SU-DHL-6 (cell line): ENCODE results near the gene RETN.

Source experiments
- EZH2phosphoT487 ChIP-seq: fragments of 200-600 bp; sonication (generic), shearing (Covaris generic); conservative IDR thresholded peaks from 2 replicates; pipeline ENCODE4 v1.6.1; 2018; ENCODE audit warnings: mild to moderate bottlenecking, antibody characterized with exemption, low read length, moderate library complexity, mixed read lengths
- TF ChIP-seq, protein P1 (sequence below): fragments of 200-600 bp; sonication (generic); IDR thresholded peaks from one replicate; pipeline ENCODE4 v1.5.1; 2017; ENCODE audit warnings: antibody characterized with exemption, mild to moderate bottlenecking, low read length, moderate library complexity; ENCODE audit not compliant: insufficient read depth, poor library complexity, severe bottlenecking

DNA sequence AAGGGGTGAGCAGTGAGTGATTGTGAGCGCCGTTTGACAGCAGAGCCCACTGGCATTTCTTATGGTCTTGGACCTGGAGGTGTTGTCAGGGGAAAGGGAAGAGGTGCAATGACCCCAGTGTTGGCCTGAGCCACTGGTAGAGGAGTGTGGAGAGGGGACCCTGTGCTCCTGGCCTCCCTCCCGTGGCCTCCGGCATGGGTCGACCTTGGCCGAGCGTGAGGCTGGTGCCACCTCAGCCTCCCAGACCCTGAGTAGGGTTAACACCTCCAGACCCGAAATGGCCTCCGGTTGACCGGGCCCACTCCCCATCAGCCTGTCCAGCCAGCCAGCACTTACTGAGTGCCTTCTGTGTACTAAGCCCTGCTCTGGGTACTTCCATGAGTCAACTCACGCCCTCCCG, 18.3 kb downstream of the RETN start:
- TF ChIP-seq, protein P1, sequence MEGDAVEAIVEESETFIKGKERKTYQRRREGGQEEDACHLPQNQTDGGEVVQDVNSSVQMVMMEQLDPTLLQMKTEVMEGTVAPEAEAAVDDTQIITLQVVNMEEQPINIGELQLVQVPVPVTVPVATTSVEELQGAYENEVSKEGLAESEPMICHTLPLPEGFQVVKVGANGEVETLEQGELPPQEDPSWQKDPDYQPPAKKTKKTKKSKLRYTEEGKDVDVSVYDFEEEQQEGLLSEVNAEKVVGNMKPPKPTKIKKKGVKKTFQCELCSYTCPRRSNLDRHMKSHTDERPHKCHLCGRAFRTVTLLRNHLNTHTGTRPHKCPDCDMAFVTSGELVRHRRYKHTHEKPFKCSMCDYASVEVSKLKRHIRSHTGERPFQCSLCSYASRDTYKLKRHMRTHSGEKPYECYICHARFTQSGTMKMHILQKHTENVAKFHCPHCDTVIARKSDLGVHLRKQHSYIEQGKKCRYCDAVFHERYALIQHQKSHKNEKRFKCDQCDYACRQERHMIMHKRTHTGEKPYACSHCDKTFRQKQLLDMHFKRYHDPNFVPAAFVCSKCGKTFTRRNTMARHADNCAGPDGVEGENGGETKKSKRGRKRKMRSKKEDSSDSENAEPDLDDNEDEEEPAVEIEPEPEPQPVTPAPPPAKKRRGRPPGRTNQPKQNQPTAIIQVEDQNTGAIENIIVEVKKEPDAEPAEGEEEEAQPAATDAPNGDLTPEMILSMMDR: no peak
- no peak for TF ChIP-seq EZH2phosphoT487
